ENCODE results near the gene TMEM187.

DNA sequence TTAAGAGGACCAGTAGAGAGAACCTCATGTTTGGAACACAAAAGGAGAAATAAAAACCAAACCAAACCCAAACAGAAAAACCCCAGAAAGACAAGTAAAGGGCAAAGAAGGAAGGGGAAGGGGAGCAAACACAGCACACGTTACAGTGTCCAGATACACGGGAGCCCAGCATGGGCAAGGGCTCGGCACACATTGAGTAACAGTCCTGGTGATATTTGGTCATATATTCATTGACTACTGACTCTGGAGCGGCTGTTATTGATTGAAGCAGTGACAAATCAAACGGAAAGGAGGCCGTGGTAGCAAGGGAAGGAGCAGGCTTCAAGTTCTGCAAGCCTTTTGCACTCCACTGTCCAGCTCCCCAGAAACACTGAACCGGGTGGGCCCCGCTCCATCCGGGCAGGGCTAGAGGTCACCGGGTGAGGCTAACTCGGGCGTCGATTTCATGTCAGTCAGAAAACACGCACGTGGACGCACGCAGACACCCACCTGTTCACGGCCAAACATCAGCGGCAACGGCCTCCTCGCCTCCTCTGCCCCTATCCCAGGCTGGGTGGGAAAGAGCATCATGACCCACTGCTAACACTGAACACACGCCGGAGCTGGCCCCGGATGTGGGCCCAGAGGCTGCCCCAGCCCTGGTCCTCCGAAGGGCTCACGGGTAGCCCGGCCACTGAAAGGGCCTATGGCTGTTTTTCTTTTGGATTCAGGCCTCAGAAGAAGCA, 50.9 kb downstream of the TMEM187 start:
- TF ChIP-seq, protein P1, sequence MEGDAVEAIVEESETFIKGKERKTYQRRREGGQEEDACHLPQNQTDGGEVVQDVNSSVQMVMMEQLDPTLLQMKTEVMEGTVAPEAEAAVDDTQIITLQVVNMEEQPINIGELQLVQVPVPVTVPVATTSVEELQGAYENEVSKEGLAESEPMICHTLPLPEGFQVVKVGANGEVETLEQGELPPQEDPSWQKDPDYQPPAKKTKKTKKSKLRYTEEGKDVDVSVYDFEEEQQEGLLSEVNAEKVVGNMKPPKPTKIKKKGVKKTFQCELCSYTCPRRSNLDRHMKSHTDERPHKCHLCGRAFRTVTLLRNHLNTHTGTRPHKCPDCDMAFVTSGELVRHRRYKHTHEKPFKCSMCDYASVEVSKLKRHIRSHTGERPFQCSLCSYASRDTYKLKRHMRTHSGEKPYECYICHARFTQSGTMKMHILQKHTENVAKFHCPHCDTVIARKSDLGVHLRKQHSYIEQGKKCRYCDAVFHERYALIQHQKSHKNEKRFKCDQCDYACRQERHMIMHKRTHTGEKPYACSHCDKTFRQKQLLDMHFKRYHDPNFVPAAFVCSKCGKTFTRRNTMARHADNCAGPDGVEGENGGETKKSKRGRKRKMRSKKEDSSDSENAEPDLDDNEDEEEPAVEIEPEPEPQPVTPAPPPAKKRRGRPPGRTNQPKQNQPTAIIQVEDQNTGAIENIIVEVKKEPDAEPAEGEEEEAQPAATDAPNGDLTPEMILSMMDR (IDR thresholded peaks at IDR 0.05), result no peak
- no peak for TF ChIP-seq POLR2A (IDR thresholded peaks at IDR 0.05)

Data from heart left ventricle (tissue), 13 donors.